GM12892 (cell line): ENCODE results near the gene PLA2G7.

ENCODE experiments used
- POLR2A ChIP-seq: IDR thresholded peaks from 2 replicates; pipeline ENCODE4 v1.6.1; 2011; ENCODE audit warnings: low read depth, low read length, control low read depth
- POLR2AphosphoS5 ChIP-seq: IDR thresholded peaks from 2 replicates; pipeline ENCODE4 v1.6.1; 2011; ENCODE audit warnings: low read depth, low read length, control low read depth
- TAF1 ChIP-seq: IDR thresholded peaks from 2 replicates; pipeline ENCODE4 v1.6.1; 2011; ENCODE audit warnings: low read depth, mild to moderate bottlenecking, control low read depth, low read length, borderline replicate concordance

GRCh38 chr6:46688966-46689335 is 46.2 kb downstream of the PLA2G7 start:
- TF ChIP-seq POLR2A, result no peak
- no peak for TF ChIP-seq POLR2AphosphoS5
- TF ChIP-seq TAF1, result no peak
